ENCODE measurements around the gene TRIO.

DNA sequence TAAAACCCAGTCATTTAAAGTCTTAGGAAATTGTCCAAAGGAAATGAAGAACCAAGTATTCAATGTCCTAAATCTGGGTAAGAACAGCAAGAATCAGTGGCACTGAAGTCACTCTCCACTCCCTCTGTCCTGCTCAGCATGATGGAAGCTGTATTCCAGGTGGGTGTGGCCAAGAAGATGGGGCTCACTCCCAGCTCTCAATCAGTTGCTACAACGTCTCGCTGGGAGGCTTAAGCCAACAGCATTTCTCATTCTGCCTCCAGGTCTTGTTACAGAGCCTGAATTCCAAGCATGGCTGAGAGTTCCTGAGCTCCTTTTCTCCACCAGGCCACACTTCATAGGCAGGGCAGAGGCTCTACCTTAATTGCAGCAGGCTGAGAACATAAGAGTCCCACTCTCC lies 41.2 kb upstream of the TRIO start:
- TF ChIP-seq, protein P1, sequence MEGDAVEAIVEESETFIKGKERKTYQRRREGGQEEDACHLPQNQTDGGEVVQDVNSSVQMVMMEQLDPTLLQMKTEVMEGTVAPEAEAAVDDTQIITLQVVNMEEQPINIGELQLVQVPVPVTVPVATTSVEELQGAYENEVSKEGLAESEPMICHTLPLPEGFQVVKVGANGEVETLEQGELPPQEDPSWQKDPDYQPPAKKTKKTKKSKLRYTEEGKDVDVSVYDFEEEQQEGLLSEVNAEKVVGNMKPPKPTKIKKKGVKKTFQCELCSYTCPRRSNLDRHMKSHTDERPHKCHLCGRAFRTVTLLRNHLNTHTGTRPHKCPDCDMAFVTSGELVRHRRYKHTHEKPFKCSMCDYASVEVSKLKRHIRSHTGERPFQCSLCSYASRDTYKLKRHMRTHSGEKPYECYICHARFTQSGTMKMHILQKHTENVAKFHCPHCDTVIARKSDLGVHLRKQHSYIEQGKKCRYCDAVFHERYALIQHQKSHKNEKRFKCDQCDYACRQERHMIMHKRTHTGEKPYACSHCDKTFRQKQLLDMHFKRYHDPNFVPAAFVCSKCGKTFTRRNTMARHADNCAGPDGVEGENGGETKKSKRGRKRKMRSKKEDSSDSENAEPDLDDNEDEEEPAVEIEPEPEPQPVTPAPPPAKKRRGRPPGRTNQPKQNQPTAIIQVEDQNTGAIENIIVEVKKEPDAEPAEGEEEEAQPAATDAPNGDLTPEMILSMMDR (IDR thresholded peaks at IDR 0.05; ENCODE audit: borderline replicate concordance, extremely low read depth, low read length, poor library complexity, severe bottlenecking), result no peak
- TF ChIP-seq EZH2 (IDR thresholded peaks at IDR 0.05; ENCODE audit: borderline replicate concordance, low read depth, low read length, severe bottlenecking), result no peak
